Measurements from ENCODE around the gene ADPRHL1. TPM values are rescaled to one million over a fixed set of nuclear protein-coding genes. Genes with fewer than 3 reads are reported as not detected.
A peak's percentile ranks its signal among the peaks of the same experiment; 100 is the strongest.
"Not testable (repeated sequence)": the region's sequence is repeated elsewhere in the genome, so short reads cannot be mapped to it uniquely, and the experiment has no call there.

ADPRHL1 gene
- total RNA-seq, 1 donor from 2014 or later, result 5.6 TPM

GRCh38 chr13:113403255-113404104 is 49.8 kb downstream of the ADPRHL1 start:
- DNase-seq (ENCODE audit: low read depth), result no peak

GRCh38 chr13:113402471-113403254 is 50.6 kb downstream of the ADPRHL1 start:
- DNase-seq (ENCODE audit: low read depth), result no peak

- DNase-seq (ENCODE audit: low read depth), result no peak
Observed at GRCh38 chr13:113401452-113402415, 51.6 kb downstream of the ADPRHL1 start.

GRCh38 chr13:113400621-113401451 is 52.5 kb downstream of the ADPRHL1 start:
- DNase-seq (ENCODE audit: low read depth), result no peak

GRCh38 chr13:113399755-113400149 is 53.5 kb downstream of the ADPRHL1 start:
- no peak for DNase-seq (ENCODE audit: low read depth)

GRCh38 chr13:113398963-113399754 is 54.1 kb downstream of the ADPRHL1 start:
- peak; percentile 13 for DNase-seq (ENCODE audit: low read depth)

GRCh38 chr13:113397608-113398425 is 55.5 kb downstream of the ADPRHL1 start:
- no peak for DNase-seq (ENCODE audit: low read depth)

- DNase-seq (ENCODE audit: low read depth), result no peak
Observed at GRCh38 chr13:113394339-113394640, 59.0 kb downstream of the ADPRHL1 start.

- peak; percentile 13 for DNase-seq (ENCODE audit: low read depth)
Observed at GRCh38 chr13:113393563-113394338, 59.5 kb downstream of the ADPRHL1 start.

- DNase-seq (ENCODE audit: low read depth), result no peak
Observed at GRCh38 chr13:113393226-113393562, 60.1 kb downstream of the ADPRHL1 start.

GRCh38 chr13:113390874-113391497 is 62.3 kb downstream of the ADPRHL1 start:
- DNase-seq (ENCODE audit: low read depth), result no peak

- DNase-seq (ENCODE audit: low read depth), result not testable (repeated sequence)
Observed at GRCh38 chr13:113389586-113389985, 63.7 kb downstream of the ADPRHL1 start.

GRCh38 chr13:113387396-113387795 is 65.9 kb downstream of the ADPRHL1 start:
- no peak for DNase-seq (ENCODE audit: low read depth)

- no peak for DNase-seq (ENCODE audit: low read depth)
Observed at GRCh38 chr13:113383089-113383488, 70.2 kb downstream of the ADPRHL1 start.

GRCh38 chr13:113382542-113382941 is 70.7 kb downstream of the ADPRHL1 start:
- not testable (repeated sequence) for DNase-seq (ENCODE audit: low read depth)

- DNase-seq (ENCODE audit: low read depth), result no peak
Observed at GRCh38 chr13:113378825-113379224, 74.5 kb downstream of the ADPRHL1 start.

- DNase-seq (ENCODE audit: low read depth), result no peak
Observed at GRCh38 chr13:113374511-113375175, 78.6 kb downstream of the ADPRHL1 start.
